Prostate gland (tissue), 2 donors: Measurements from ENCODE around the gene OSBPL7. TPM values are rescaled to one million over a fixed set of nuclear protein-coding genes. Genes with fewer than 3 reads are reported as not detected.
A peak's percentile ranks its signal among the peaks of the same experiment; 100 is the strongest.

Experiments
- DNase-seq: peaks from one replicate; pipeline ENCODE4 v3.0.0-alpha.2; 2019; ENCODE audit warnings: low spot score
- H3K27ac ChIP-seq, 2 donors: fragments of 200-600 bp; sonication (generic); 2 replicates each; pipeline ENCODE4 v1.5.1; 2017 to 2019
- H3K27me3 ChIP-seq: fragments of 200-600 bp; sonication (generic); replicated peaks from 2 replicates; pipeline ENCODE4 v1.5.1; 2019; ENCODE audit not compliant: insufficient read depth
- H3K36me3 ChIP-seq, 2 donors: fragments of 200-600 bp; sonication (generic); 1 replicate in 1 of 2; 2 replicates in 1 of 2; pipeline versions ENCODE4 v1.5.1 to v1.8.1; 2017 to 2019
- H3K4me1 ChIP-seq: fragments of 200-600 bp; sonication (generic); replicated peaks from 2 replicates; pipeline ENCODE4 v1.5.1; 2019
- H3K4me3 ChIP-seq, 2 donors: fragments of 200-600 bp; sonication (generic); 2 replicates each; pipeline ENCODE4 v1.5.1; 2017 to 2019
- H3K9me3 ChIP-seq: fragments of 200-600 bp; sonication (generic); 2 replicates; pipeline ENCODE4 v1.5.1; 2017
- POLR2A ChIP-seq: fragments of 450-650 bp; IDR thresholded peaks from one replicate; pipeline ENCODE4 v1.6.1; 2016; ENCODE audit warnings: antibody characterized with exemption, mild to moderate bottlenecking
- POLR2AphosphoS5 ChIP-seq: sonication (generic); formaldehyde crosslinking; IDR thresholded peaks from one replicate; pipeline ENCODE4 v1.6.1; 2017; ENCODE audit warnings: antibody characterized with exemption
- WGBS: methylation state at CpG from one replicate; pipeline ENCODE4 v1.1.5; 2018; 5-methylcytosine and 5-hydroxymethylcytosine counted together
- intact Hi-C: fragments of 100-400 bp; cut with DNase I; formaldehyde crosslinking; loops from one replicate; pipeline ENCODE4 v1.14.2; 2022
- total RNA-seq, 2 donors: library from RNA; depleted of rRNA; stranded (reverse); fragments of >200 nt; gene quantifications; one replicate each; pipeline ENCODE4 v1.1.0, GENCODE V29; 2016
- TF ChIP-seq, protein P1 (sequence below), 4 experiments: fragments of 200-600 bp in 2 of 4; fragments of 450-650 bp in 2 of 4; sonication (generic) in 2 of 4; IDR thresholded peaks; 1 replicate in 3 of 4; 2 replicates in 1 of 4; pipeline ENCODE4 v1.5.1; 2016 to 2019; ENCODE audit warnings: antibody characterized with exemption in 4 of 4, mild to moderate bottlenecking in 2 of 4, moderate library complexity in 2 of 4

The OSBPL7 gene
- total RNA-seq, 2 donors from 2014 or later = 15.0 to 19.2 TPM

DNA sequence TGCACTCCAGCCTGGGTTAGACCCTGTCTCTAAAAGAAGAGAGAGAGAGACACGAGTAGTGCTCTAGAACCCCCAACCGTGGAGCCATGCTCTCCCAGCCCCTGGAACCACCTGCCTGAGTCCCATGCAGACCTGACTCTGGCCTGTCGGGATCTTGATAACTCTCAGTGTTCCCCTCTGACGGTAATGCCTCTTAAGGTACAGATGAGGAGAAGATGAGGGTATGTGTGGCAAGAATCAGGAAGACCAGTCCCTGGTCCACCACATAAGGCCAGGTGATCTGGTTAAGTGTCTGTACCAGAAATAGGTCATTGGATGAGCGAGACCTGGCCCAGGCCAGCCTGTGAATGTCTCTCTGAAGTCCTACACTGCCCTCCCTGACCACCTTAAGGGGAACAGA lies 18.4 kb downstream of the OSBPL7 start:
- no peaks in the 10 kb centered on the region for H3K9me3 ChIP-seq
- H3K27me3 ChIP-seq = no peaks in the 10 kb centered on the region
- H3K36me3 ChIP-seq = no peaks in the 10 kb centered on the region
- no peak overlapping the region for H3K4me3 ChIP-seq
- intact Hi-C loops = loop anchor here (10.0 kb wide), 1 partner anchor 108 kb away; the partner anchor contains the start of gene TBKBP1
- 68% methylated on average over 5 of the region's 5 CpGs for WGBS
- H3K4me1 ChIP-seq = no peaks in the 10 kb centered on the region
- no peak overlapping the region for H3K27ac ChIP-seq
- TF ChIP-seq POLR2A (no peak), POLR2AphosphoS5 (no peak)
- TF ChIP-seq, protein P1, sequence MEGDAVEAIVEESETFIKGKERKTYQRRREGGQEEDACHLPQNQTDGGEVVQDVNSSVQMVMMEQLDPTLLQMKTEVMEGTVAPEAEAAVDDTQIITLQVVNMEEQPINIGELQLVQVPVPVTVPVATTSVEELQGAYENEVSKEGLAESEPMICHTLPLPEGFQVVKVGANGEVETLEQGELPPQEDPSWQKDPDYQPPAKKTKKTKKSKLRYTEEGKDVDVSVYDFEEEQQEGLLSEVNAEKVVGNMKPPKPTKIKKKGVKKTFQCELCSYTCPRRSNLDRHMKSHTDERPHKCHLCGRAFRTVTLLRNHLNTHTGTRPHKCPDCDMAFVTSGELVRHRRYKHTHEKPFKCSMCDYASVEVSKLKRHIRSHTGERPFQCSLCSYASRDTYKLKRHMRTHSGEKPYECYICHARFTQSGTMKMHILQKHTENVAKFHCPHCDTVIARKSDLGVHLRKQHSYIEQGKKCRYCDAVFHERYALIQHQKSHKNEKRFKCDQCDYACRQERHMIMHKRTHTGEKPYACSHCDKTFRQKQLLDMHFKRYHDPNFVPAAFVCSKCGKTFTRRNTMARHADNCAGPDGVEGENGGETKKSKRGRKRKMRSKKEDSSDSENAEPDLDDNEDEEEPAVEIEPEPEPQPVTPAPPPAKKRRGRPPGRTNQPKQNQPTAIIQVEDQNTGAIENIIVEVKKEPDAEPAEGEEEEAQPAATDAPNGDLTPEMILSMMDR (IDR thresholded peaks at IDR 0.05) = no peak
- DNase-seq = no peak

DNA sequence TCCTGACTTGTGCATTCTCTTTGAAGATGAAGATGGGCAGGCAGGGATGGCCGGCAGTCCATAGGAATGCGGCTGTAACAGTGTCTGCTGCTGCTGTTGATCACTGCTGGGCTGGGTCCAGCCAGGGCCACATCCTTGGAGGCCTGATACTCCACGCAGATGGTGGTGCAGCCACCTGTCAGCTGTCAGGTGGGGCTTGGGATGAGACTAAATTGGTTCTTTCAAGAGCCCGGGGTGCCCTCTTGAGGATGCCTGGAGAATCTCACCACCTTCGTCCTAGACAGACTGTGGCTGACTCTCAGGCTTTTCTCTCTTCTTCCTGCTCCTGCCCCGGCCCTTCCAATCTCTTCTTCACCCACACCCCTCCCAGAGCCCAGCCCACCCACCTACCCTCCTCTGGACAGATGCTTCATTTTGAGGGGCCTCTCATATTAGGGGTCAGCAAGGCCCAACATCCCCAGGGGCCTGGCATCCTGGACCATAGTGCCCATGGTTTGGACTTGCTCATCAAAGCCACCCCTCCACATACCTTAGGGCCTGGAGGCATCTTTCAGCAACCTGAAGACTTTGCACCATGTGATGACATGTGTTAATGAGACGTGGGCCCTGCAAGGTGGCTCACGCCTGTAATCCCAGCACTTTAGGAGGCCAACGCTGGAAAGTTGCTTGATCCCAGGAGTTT lies 19.1 kb downstream of the OSBPL7 start:
- H3K27ac ChIP-seq = no peak overlapping the region
- TF ChIP-seq, protein P1 (IDR thresholded peaks at IDR 0.05) = peak in 3 of 4 experiments; percentile 25 to 53 (median 45)
- TF ChIP-seq POLR2A = no peak
- intact Hi-C loops = loop anchor here (10.0 kb wide), 1 partner anchor 108 kb away; the partner anchor contains the start of gene TBKBP1
- no peaks in the 10 kb centered on the region for H3K9me3 ChIP-seq
- H3K4me1 ChIP-seq = no peaks in the 10 kb centered on the region
- 31% methylated on average over 9 of the region's 9 CpGs for WGBS
- peak; percentile 32 for DNase-seq
- no peak overlapping the region for H3K4me3 ChIP-seq
- no peaks in the 10 kb centered on the region for H3K36me3 ChIP-seq
- no peaks in the 10 kb centered on the region for H3K27me3 ChIP-seq

DNA sequence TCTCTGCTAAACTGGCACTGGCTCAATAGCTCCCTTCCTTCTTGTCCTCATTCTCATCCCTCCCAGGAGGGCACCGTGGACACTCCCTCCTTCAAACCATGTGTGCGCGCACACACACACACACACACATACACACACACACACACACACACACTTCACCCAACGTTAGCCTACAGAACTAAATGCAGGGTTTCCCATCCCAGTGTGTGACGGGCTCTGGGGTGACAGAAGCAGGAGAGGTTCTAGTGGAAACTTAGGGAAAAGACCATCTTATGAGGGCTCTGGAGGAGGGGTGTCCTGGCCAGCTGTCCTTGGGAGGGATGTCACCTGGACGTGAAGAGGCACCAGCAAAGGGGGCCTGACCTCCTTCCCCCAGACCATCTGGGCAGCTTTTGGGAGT lies 19.7 kb downstream of the OSBPL7 start:
- Histone ChIP-seq H3K27me3 (no peaks in the 10 kb centered on the region), H3K27ac (no peak overlapping the region), H3K4me3 (no peak overlapping the region), H3K9me3 (no peaks in the 10 kb centered on the region), H3K36me3 (no peaks in the 10 kb centered on the region), H3K4me1 (no peaks in the 10 kb centered on the region)
- no peak for TF ChIP-seq POLR2AphosphoS5
- TF ChIP-seq, protein P1 (IDR thresholded peaks at IDR 0.05) = no peak
- TF ChIP-seq POLR2A = no peak
- DNase-seq = no peak
- 45% methylated on average over 6 of the region's 6 CpGs for WGBS
- intact Hi-C loops = loop anchor here (10.0 kb wide), 1 partner anchor 107 kb away; the partner anchor contains the start of gene TBKBP1

DNA sequence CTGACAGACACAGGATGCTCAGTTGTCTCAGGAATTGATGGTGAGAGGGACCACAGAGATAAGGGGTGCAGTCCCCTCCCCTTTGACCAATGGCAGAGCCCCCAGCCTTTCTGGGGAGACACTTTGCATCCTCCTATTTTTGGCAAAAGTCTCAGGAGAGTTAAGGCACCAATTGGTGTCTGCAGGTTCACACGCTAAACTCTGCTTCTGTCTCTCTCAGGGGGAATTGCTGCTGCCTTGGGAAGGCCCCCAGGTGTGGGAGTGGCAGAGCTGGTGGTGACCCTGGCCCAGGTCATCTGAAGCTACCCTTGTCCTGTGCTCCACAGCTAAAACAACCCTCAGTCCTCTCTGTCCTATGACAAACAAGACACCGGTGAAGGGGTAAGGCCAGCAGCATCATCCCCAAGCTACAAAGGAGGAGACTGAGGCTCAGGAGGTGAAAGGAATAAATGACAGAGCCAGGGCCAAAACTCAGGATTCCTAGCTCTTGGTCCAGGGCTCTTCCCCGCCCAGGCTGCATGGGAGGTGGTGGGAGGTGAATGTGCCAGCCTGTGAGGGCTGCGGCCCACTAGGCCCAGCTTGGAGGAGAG lies 20.3 kb downstream of the OSBPL7 start:
- intact Hi-C loops = loop anchor here (10.0 kb wide), 1 partner anchor 106 kb away; the partner anchor contains the start of gene TBKBP1
- no peak for DNase-seq

More for the DNA sequence above, 20.3 kb downstream of the OSBPL7 start:
- no peak overlapping the region for H3K27ac ChIP-seq
- no peak for TF ChIP-seq POLR2A
- TF ChIP-seq, protein P1 (IDR thresholded peaks at IDR 0.05) = no peak
- no peak for TF ChIP-seq POLR2AphosphoS5
- no peak overlapping the region for H3K4me3 ChIP-seq
- H3K36me3 ChIP-seq = no peaks in the 10 kb centered on the region
- 76% methylated on average over 4 of the region's 4 CpGs for WGBS
- H3K4me1 ChIP-seq = no peaks in the 10 kb centered on the region
- no peaks in the 10 kb centered on the region for H3K27me3 ChIP-seq
- no peaks in the 10 kb centered on the region for H3K9me3 ChIP-seq
